Esophagus squamous epithelium (tissue), 4 donors: ENCODE data around the gene TCN2.

Source experiments
- POLR2A ChIP-seq, 4 donors: fragments of 450-650 bp; IDR thresholded peaks; one replicate each; pipeline ENCODE4 v1.6.1; 2017; ENCODE audit warnings: antibody characterized with exemption in 4 of 4, mild to moderate bottlenecking in 4 of 4, moderate library complexity in 3 of 4
- TF ChIP-seq, protein P1 (sequence below), 6 experiments: fragments of 450-650 bp in 4 of 6; fragments of 200-600 bp in 2 of 6; sonication (generic) in 2 of 6; IDR thresholded peaks; one replicate each; pipeline ENCODE4 v1.5.1; 2016 to 2019; ENCODE audit warnings: antibody characterized with exemption in 6 of 6, mild to moderate bottlenecking in 4 of 6, moderate library complexity in 4 of 6

DNA sequence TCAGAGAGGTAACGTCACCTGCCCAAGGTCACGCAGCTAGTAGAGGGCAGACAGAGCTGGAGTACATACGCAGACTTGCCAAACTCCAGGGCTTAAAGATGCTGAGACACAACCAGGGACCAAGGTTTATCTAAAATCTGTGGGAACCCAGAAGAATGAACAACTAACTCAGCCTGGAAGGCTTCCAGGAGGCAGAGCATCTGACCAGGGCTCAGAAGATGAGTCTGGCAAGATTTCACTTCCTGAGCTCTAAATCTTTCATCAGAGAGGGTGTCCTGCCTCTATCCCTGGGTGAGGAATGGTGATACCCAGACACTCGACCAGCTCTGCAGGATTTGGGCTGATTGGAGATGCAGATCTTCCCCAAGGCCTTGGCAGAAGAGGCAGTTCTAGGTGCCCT, 41.6 kb upstream of the TCN2 start:
- no peak for TF ChIP-seq POLR2A (IDR thresholded peaks at IDR 0.05)
- TF ChIP-seq, protein P1, sequence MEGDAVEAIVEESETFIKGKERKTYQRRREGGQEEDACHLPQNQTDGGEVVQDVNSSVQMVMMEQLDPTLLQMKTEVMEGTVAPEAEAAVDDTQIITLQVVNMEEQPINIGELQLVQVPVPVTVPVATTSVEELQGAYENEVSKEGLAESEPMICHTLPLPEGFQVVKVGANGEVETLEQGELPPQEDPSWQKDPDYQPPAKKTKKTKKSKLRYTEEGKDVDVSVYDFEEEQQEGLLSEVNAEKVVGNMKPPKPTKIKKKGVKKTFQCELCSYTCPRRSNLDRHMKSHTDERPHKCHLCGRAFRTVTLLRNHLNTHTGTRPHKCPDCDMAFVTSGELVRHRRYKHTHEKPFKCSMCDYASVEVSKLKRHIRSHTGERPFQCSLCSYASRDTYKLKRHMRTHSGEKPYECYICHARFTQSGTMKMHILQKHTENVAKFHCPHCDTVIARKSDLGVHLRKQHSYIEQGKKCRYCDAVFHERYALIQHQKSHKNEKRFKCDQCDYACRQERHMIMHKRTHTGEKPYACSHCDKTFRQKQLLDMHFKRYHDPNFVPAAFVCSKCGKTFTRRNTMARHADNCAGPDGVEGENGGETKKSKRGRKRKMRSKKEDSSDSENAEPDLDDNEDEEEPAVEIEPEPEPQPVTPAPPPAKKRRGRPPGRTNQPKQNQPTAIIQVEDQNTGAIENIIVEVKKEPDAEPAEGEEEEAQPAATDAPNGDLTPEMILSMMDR (IDR thresholded peaks at IDR 0.05): no peak
